Upper lobe of left lung (tissue), 6 donors: ENCODE data around the gene RASA1. TPM values are rescaled to one million over a fixed set of nuclear protein-coding genes. Genes with fewer than 3 reads are reported as not detected.

ENCODE experiments used
- ATAC-seq, 2 donors: fragments of 200-7000 bp; cut with Tn5 transposase; one replicate each; pipeline ENCODE4 v1.9.1; 2022; ENCODE audit warnings: mild to moderate bottlenecking in 2 of 2, moderate library complexity in 2 of 2; ENCODE audit not compliant: low FRiP score in 2 of 2
- DNase-seq, 2 donors: peaks; one replicate each; pipeline ENCODE4 v3.0.0-alpha.2; 2019 to 2020
- H3K27ac ChIP-seq, 4 donors: fragments of 200-600 bp; sonication (generic); one replicate each; pipeline ENCODE4 v1.5.1; 2016 to 2019
- H3K27me3 ChIP-seq, 4 donors: fragments of 200-600 bp; sonication (generic); one replicate each; pipeline ENCODE4 v1.5.1; 2017 to 2019
- H3K36me3 ChIP-seq, 4 donors: fragments of 200-600 bp; sonication (generic); one replicate each; pipeline ENCODE4 v1.5.1; 2016 to 2019
- H3K4me1 ChIP-seq, 4 donors: fragments of 200-600 bp; sonication (generic); one replicate each; pipeline ENCODE4 v1.5.1; 2018 to 2019
- H3K4me3 ChIP-seq, 4 donors: fragments of 200-600 bp; sonication (generic); one replicate each; pipeline ENCODE4 v1.5.1; 2017 to 2019; ENCODE audit warnings: mild to moderate bottlenecking in 2 of 4, moderate library complexity in 1 of 4
- H3K9me3 ChIP-seq, 4 donors: fragments of 200-600 bp; sonication (generic); one replicate each; pipeline ENCODE4 v1.5.1; 2018 to 2019
- CTCF ChIP-seq, 6 experiments: fragments of 450-650 bp in 4 of 6; fragments of 200-600 bp in 2 of 6; sonication (generic) in 2 of 6; IDR thresholded peaks; one replicate each; pipeline ENCODE4 v1.5.1; 2016 to 2019; ENCODE audit warnings: antibody characterized with exemption in 6 of 6
- EP300 ChIP-seq, 4 donors: sonication (generic); formaldehyde crosslinking; IDR thresholded peaks; one replicate each; pipeline ENCODE4 v1.5.1; 2017; ENCODE audit warnings: antibody characterized with exemption in 4 of 4, control low read depth in 2 of 4
- POLR2A ChIP-seq, 4 donors: fragments of 450-650 bp; IDR thresholded peaks; one replicate each; pipeline ENCODE4 v1.5.1; 2016 to 2017; ENCODE audit warnings: antibody characterized with exemption in 4 of 4, mild to moderate bottlenecking in 2 of 4
- POLR2AphosphoS5 ChIP-seq, 2 donors: sonication (generic); formaldehyde crosslinking; IDR thresholded peaks; one replicate each; pipeline ENCODE4 v1.5.1; 2017; ENCODE audit warnings: antibody characterized with exemption in 2 of 2
- WGBS, 2 donors: methylation state at CpG; one replicate each; pipeline ENCODE4 v1.1.5; 2017 to 2018; 5-methylcytosine and 5-hydroxymethylcytosine counted together
- total RNA-seq, 6 donors: library from RNA; depleted of rRNA in 4 of 6; stranded (reverse); fragments of >200 nt in 4 of 6; gene quantifications; one replicate each; pipeline versions ENCODE4 v1.1.0 to v1.2.1, GENCODE V29; 2016 to 2021
- donor health status: DM: no; HTN: no; CAD: no; lungs with moderate emphysema.
- donor health status: DM: no; HTN: yes; CAD: no; lungs with severe emphysema.

RASA1 gene
- total RNA-seq, 6 donors from 2014 or later: 29.2 to 43.9 (median 30.9) TPM

DNA sequence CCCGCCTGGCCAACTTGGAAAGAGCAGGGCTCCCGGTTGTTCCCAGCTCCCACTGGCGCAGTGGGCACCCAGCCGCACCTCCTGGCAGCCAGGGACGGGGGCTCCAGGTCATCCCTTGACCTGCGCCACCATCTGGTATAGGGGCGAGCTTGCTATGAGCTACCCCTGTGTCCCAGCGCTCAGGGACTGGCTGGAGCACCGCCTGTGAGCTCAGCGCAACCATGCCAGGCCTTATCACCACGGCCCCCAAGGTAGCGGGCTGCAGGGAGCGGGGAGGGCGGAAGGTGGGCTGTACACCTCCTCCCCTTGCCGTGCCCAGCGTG is 15.4 kb upstream of the RASA1 start:
- H3K27me3 ChIP-seq: no peaks in the 10 kb centered on the region
- DNase-seq (peak in 1 of 2 donors; percentile 65), ATAC-seq (peak in 1 of 2 donors; percentile 12)
- H3K4me3 ChIP-seq: no peak overlapping the region
- TF ChIP-seq EP300 (IDR thresholded peaks at IDR 0.05): no peak
- TF ChIP-seq POLR2AphosphoS5 (IDR thresholded peaks at IDR 0.05): no peak
- TF ChIP-seq CTCF (IDR thresholded peaks at IDR 0.05): no peak
- no peak for TF ChIP-seq POLR2A (IDR thresholded peaks at IDR 0.05)
- no peak overlapping the region for H3K27ac ChIP-seq
- no peaks in the 10 kb centered on the region for H3K36me3 ChIP-seq
- 99 to 100% methylated on average over 4 to 16 of the region's 16 CpGs for WGBS, 2 donors
- no peaks in the 10 kb centered on the region for H3K9me3 ChIP-seq
- no peaks in the 10 kb centered on the region for H3K4me1 ChIP-seq

DNA sequence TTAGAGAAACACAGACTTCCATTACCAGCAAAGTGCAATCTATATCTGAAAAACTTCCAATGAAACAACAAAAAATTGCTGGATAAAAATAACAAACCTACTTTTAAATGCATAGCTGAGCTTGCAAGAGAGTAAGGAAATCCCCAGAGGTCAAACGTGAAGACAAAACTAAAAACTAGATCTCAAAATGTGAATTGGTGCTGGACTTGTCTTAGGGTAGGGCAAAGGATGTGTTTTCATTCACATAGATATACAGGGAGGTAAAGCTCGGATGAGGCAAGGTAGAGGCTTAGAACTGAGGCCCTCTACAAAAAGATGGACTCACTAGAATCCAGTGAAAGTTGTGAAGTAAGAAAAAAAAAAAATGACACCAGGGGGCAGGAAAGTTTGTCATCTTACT is 13.6 kb upstream of the RASA1 start:
- DNase-seq (no peak), ATAC-seq (no peak)
- H3K4me3 ChIP-seq: no peak overlapping the region
- H3K27ac ChIP-seq: no peak overlapping the region
- H3K4me1 ChIP-seq: no peaks in the 10 kb centered on the region
- TF ChIP-seq POLR2AphosphoS5 (IDR thresholded peaks at IDR 0.05): no peak
- TF ChIP-seq POLR2A (IDR thresholded peaks at IDR 0.05): no peak
- TF ChIP-seq CTCF (IDR thresholded peaks at IDR 0.05): no peak
- TF ChIP-seq EP300 (IDR thresholded peaks at IDR 0.05): no peak
- no peaks in the 10 kb centered on the region for H3K36me3 ChIP-seq
- WGBS, 2 donors: 70 to 80% methylated on average over 2 of the region's 2 CpGs
- no peaks in the 10 kb centered on the region for H3K9me3 ChIP-seq
- no peaks in the 10 kb centered on the region for H3K27me3 ChIP-seq

GRCh38 chr5:87258507-87258906 is 9.2 kb upstream of the RASA1 start:
- DNase-seq: no peak
- 75 to 81% methylated on average over 1 of the region's 1 CpG for WGBS, 2 donors

GRCh38 chr5:87260604-87261192 is 7.0 kb upstream of the RASA1 start:
- ATAC-seq: no peak
- Histone ChIP-seq H3K27me3 (no peaks in the 10 kb centered on the region), H3K36me3 (no peaks in the 10 kb centered on the region), H3K27ac (no peak overlapping the region), H3K4me1 (no peaks in the 10 kb centered on the region), H3K4me3 (no peak overlapping the region), H3K9me3 (no peaks in the 10 kb centered on the region)
- no peak for TF ChIP-seq POLR2A (IDR thresholded peaks at IDR 0.05)
- no peak for TF ChIP-seq EP300 (IDR thresholded peaks at IDR 0.05)
- TF ChIP-seq POLR2AphosphoS5 (IDR thresholded peaks at IDR 0.05): no peak
- no peak for TF ChIP-seq CTCF (IDR thresholded peaks at IDR 0.05)
- WGBS, 2 donors: 71 to 78% methylated on average over 4 of the region's 4 CpGs
- DNase-seq: no peak

More at GRCh38 chr5:87258507-87258906, 9.2 kb upstream of the RASA1 start:
- no peak for TF ChIP-seq POLR2A (IDR thresholded peaks at IDR 0.05)
- TF ChIP-seq POLR2AphosphoS5 (IDR thresholded peaks at IDR 0.05): no peak
- TF ChIP-seq EP300 (IDR thresholded peaks at IDR 0.05): no peak
- ATAC-seq: no peak
- no peak overlapping the region for H3K27ac ChIP-seq
- H3K4me1 ChIP-seq: no peaks in the 10 kb centered on the region
- H3K9me3 ChIP-seq: no peaks in the 10 kb centered on the region
- H3K36me3 ChIP-seq: no peaks in the 10 kb centered on the region
- H3K4me3 ChIP-seq: no peak overlapping the region
- no peaks in the 10 kb centered on the region for H3K27me3 ChIP-seq

GRCh38 chr5:87263498-87263897 is 4.2 kb upstream of the RASA1 start:
- no peak for ATAC-seq

More at GRCh38 chr5:87263498-87263897, 4.2 kb upstream of the RASA1 start:
- no peaks in the 10 kb centered on the region for H3K9me3 ChIP-seq
- H3K36me3 ChIP-seq: no peaks in the 10 kb centered on the region
- no peak overlapping the region for H3K27ac ChIP-seq
- no peak overlapping the region for H3K4me3 ChIP-seq
- H3K27me3 ChIP-seq: no peaks in the 10 kb centered on the region
- 68 to 73% methylated on average over 3 of the region's 3 CpGs for WGBS, 2 donors
- TF ChIP-seq CTCF (IDR thresholded peaks at IDR 0.05) (no peak), EP300 (IDR thresholded peaks at IDR 0.05) (no peak), POLR2A (IDR thresholded peaks at IDR 0.05) (no peak), POLR2AphosphoS5 (IDR thresholded peaks at IDR 0.05) (no peak)
- no peaks in the 10 kb centered on the region for H3K4me1 ChIP-seq
- DNase-seq: no peak
